MM.1S (cell line): ENCODE data around the gene SLC25A26.

Experiments
- DNase-seq: peaks from one replicate; pipeline ENCODE4 v3.0.0-alpha.2; 2015
- H2AFZ ChIP-seq: fragments of 300-600 bp; sonication (generic); 2 replicates; pipeline ENCODE4 v1.6.0; 2016; ENCODE audit warnings: antibody characterized with exemption, low read length
- H3F3A ChIP-seq: fragments of 300-600 bp; sonication (generic); 2 replicates; pipeline ENCODE4 v1.6.1; 2016; ENCODE audit warnings: mild to moderate bottlenecking, antibody characterized with exemption, low read length, moderate library complexity, mixed read lengths; ENCODE audit not compliant: insufficient read depth
- H3K27ac ChIP-seq: fragments of 300-600 bp; sonication (generic); 2 replicates; pipeline ENCODE4 v1.5.1; 2016; ENCODE audit warnings: mild to moderate bottlenecking, low read length
- H3K27me3 ChIP-seq: fragments of 300-600 bp; sonication (generic); replicated peaks from 2 replicates; pipeline ENCODE4 v1.6.0; 2016; ENCODE audit warnings: low read length; ENCODE audit not compliant: insufficient read depth
- H3K36me3 ChIP-seq: fragments of 300-600 bp; sonication (generic); replicated peaks from 2 replicates; pipeline ENCODE4 v1.6.1; 2016; ENCODE audit warnings: mild to moderate bottlenecking, low read length, mixed read lengths; ENCODE audit not compliant: insufficient read depth
- H3K4me1 ChIP-seq: fragments of 300-600 bp; sonication (generic); 2 replicates; pipeline ENCODE4 v1.6.1; 2016; ENCODE audit warnings: low read length, mixed read lengths
- H3K4me2 ChIP-seq: fragments of 300-600 bp; sonication (generic); 2 replicates; pipeline ENCODE4 v1.6.0; 2016; ENCODE audit warnings: low read depth, low read length
- H3K4me3 ChIP-seq: fragments of 300-600 bp; sonication (generic); 2 replicates; pipeline ENCODE4 v1.5.1; 2016; ENCODE audit warnings: low read length, mixed read lengths
- H3K79me2 ChIP-seq: fragments of 300-600 bp; sonication (generic); 2 replicates; pipeline ENCODE4 v1.6.1; 2016; ENCODE audit warnings: mixed run types, low read length, mixed read lengths
- H3K9ac ChIP-seq: fragments of 300-600 bp; sonication (generic); 2 replicates; pipeline ENCODE4 v1.6.1; 2016; ENCODE audit warnings: low read length, mixed read lengths
- H3K9me2 ChIP-seq: fragments of 300-600 bp; sonication (generic); replicated peaks from 2 replicates; pipeline ENCODE4 v1.6.1; 2016; ENCODE audit warnings: mild to moderate bottlenecking, low read length, mixed read lengths; ENCODE audit not compliant: insufficient read depth
- H3K9me3 ChIP-seq: fragments of 300-600 bp; sonication (generic); replicated peaks from 2 replicates; pipeline ENCODE4 v1.6.1; 2016; ENCODE audit warnings: mild to moderate bottlenecking, low read length, mixed read lengths; ENCODE audit not compliant: insufficient read depth
- H4K20me1 ChIP-seq: fragments of 300-600 bp; sonication (generic); 2 replicates; pipeline ENCODE4 v1.6.1; 2016; ENCODE audit warnings: mild to moderate bottlenecking, low read length, moderate library complexity, mixed read lengths; ENCODE audit not compliant: insufficient read depth
- EZH2 ChIP-seq: fragments of 300-600 bp; sonication (generic); optimal IDR thresholded peaks from 2 replicates; pipeline ENCODE3; 2017; ENCODE audit warnings: low read depth, mild to moderate bottlenecking, antibody characterized with exemption, low read length, mixed read lengths
- EZH2phosphoT487 ChIP-seq: fragments of 300-600 bp; sonication (generic); IDR thresholded peaks from 2 replicates; pipeline ENCODE4 v1.6.1; 2018; ENCODE audit warnings: antibody characterized with exemption, low read length
- TF ChIP-seq, protein P1 (sequence below): fragments of 300-600 bp; sonication (generic); IDR thresholded peaks from 2 replicates; pipeline ENCODE4 v1.5.1; 2016; ENCODE audit warnings: antibody characterized with exemption, low read length, mixed read lengths

The SLC25A26 gene

DNA sequence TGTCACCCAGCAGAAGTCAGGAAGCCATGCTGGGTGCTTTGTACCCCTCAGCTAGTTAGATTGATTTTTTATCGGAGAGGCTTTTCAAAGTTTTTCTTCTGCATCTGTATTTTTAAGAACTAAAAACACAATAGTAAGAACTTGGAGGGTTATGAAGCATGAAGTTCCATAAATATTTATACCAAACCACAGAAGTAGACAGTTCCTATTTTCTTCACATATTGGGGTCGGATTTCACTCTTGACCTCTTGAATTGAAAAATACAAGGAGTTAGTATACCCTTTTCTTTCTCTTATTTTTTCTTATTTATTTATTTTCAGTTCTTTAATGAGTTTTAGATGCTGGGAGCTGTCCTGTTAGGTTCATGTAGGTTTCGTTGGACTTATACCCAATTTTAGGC lies 35.1 kb downstream of the SLC25A26 start:
- DNase-seq = no peak
- H3K4me3 ChIP-seq = no peak overlapping the region
- H3K36me3 ChIP-seq = no peaks in the 10 kb centered on the region
- no peaks in the 10 kb centered on the region for H3K27me3 ChIP-seq
- no peak overlapping the region for H2AFZ ChIP-seq
- TF ChIP-seq EZH2phosphoT487 = no peak
- TF ChIP-seq EZH2 = no peak
- TF ChIP-seq, protein P1, sequence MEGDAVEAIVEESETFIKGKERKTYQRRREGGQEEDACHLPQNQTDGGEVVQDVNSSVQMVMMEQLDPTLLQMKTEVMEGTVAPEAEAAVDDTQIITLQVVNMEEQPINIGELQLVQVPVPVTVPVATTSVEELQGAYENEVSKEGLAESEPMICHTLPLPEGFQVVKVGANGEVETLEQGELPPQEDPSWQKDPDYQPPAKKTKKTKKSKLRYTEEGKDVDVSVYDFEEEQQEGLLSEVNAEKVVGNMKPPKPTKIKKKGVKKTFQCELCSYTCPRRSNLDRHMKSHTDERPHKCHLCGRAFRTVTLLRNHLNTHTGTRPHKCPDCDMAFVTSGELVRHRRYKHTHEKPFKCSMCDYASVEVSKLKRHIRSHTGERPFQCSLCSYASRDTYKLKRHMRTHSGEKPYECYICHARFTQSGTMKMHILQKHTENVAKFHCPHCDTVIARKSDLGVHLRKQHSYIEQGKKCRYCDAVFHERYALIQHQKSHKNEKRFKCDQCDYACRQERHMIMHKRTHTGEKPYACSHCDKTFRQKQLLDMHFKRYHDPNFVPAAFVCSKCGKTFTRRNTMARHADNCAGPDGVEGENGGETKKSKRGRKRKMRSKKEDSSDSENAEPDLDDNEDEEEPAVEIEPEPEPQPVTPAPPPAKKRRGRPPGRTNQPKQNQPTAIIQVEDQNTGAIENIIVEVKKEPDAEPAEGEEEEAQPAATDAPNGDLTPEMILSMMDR = no peak
- H3K9ac ChIP-seq = no peak overlapping the region
- no peaks in the 10 kb centered on the region for H3K79me2 ChIP-seq
- H3K27ac ChIP-seq = no peak overlapping the region
- H3K9me3 ChIP-seq = no peaks in the 10 kb centered on the region
- H3K4me1 ChIP-seq = no peaks in the 10 kb centered on the region
- H3F3A ChIP-seq = no peaks in the 10 kb centered on the region
- no peak overlapping the region for H3K4me2 ChIP-seq
- H3K9me2 ChIP-seq = no peaks in the 10 kb centered on the region
- H4K20me1 ChIP-seq = no peaks in the 10 kb centered on the region

DNA sequence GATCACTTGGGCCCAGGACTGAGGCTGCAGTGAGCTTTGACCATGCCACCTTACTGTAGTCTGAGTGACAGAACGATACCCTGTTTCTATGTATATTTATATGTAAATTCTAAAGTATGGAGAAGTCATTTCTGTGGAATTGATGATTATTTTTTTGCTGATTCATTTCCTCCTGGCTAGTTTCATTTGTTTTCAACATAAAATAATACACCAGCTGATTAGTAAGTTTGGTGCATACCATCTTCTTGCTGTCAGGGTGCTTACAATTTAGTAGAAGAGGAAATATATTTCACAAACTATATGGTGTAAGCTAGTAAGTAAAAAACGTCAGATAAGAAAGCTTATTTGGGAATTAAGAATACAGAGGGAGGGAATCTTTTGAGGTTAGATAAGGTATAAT lies 36.0 kb downstream of the SLC25A26 start:
- Histone ChIP-seq H3K27me3 (no peaks in the 10 kb centered on the region), H3K4me3 (no peak overlapping the region), H3K79me2 (no peaks in the 10 kb centered on the region), H2AFZ (no peak overlapping the region), H3K4me2 (no peak overlapping the region), H4K20me1 (no peaks in the 10 kb centered on the region), H3F3A (no peaks in the 10 kb centered on the region), H3K9me3 (no peaks in the 10 kb centered on the region), H3K9me2 (no peaks in the 10 kb centered on the region), H3K9ac (no peak overlapping the region), H3K27ac (no peak overlapping the region), H3K36me3 (no peaks in the 10 kb centered on the region), H3K4me1 (no peaks in the 10 kb centered on the region)
- no peak for DNase-seq
- TF ChIP-seq EZH2phosphoT487 (no peak), EZH2 (no peak)
- TF ChIP-seq, protein P1 = no peak

DNA sequence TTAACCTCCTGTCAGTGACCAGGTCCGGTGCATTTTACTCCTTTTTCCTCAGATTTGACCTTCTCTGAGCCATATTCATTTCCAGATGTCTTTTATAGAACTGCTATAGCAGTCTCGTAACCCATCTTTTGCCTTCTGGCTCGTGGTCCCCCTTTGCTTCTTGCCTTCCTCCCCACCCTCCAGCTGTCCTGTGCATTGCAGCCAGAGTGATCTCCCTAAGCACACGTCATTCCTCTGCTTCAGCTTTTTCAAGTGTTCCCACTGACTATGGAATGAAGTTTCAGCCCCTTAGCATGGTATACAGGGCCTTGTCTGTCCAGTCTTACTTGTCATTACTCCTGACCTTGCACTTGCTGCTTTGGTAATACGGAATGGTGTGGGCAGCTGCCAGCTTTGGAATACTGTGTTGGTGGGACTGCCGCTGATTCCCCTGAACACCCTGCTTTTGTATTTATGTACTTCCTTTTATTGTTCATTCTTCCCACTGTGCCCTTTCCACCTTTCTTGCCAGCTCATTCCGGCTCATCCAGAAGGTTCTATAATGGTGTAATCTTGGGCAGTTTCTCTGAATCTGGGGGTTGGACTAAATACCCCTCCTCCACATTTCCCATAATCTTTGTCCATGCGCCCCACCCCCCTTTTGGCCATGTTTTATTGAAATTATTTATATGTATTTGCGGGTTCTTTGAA lies 38.9 kb downstream of the SLC25A26 start:
- no peak overlapping the region for H3K27ac ChIP-seq
- TF ChIP-seq, protein P1 = no peak
- TF ChIP-seq EZH2phosphoT487 (no peak), EZH2 (no peak)
- no peaks in the 10 kb centered on the region for H4K20me1 ChIP-seq
- no peaks in the 10 kb centered on the region for H3K9me2 ChIP-seq
- no peaks in the 10 kb centered on the region for H3K4me1 ChIP-seq
- no peaks in the 10 kb centered on the region for H3K79me2 ChIP-seq
- H3K4me3 ChIP-seq = no peak overlapping the region
- H3K36me3 ChIP-seq = no peaks in the 10 kb centered on the region
- H3F3A ChIP-seq = no peaks in the 10 kb centered on the region
- no peak overlapping the region for H3K4me2 ChIP-seq
- no peak overlapping the region for H3K9ac ChIP-seq
- DNase-seq = no peak
- no peaks in the 10 kb centered on the region for H3K27me3 ChIP-seq
- no peak overlapping the region for H2AFZ ChIP-seq
- H3K9me3 ChIP-seq = no peaks in the 10 kb centered on the region
